Kidney epithelial cell (primary cell): ENCODE data around the gene H2AZ2. TPM values are rescaled to one million over a fixed set of nuclear protein-coding genes. Genes with fewer than 3 reads are reported as not detected.

Experiments used
- DNase-seq: peaks from one replicate; pipeline ENCODE4 v3.0.0-alpha.2; 2010; ENCODE audit warnings: low read depth
- H3K27me3 ChIP-seq: 2 replicates; pipeline ENCODE4 v1.6.0; 2011; ENCODE audit warnings: low read length; ENCODE audit not compliant: control insufficient read depth, insufficient read depth
- H3K36me3 ChIP-seq: 2 replicates; pipeline ENCODE4 v1.5.1; 2011; ENCODE audit warnings: low read length; ENCODE audit not compliant: control insufficient read depth, insufficient read depth
- H3K4me3 ChIP-seq: 2 replicates; pipeline ENCODE4 v1.5.1; 2011; ENCODE audit warnings: low read depth, mild to moderate bottlenecking, control low read depth, low read length
- CTCF ChIP-seq: IDR thresholded peaks from 2 replicates; pipeline ENCODE4 v1.5.1; 2011; ENCODE audit warnings: mild to moderate bottlenecking, moderate library complexity, low read length, control low read depth, inconsistent platforms; ENCODE audit not compliant: insufficient read depth, poor library complexity, severe bottlenecking
- total RNA-seq: library from RNA; depleted of rRNA; stranded (reverse); fragments of >200 nt; gene quantifications from 2 replicates; pipeline ENCODE4 v1.2.3, GENCODE V29; 2015

The H2AZ2 gene
- total RNA-seq: 129 and 148 TPM in 2 replicates

- H3K36me3 ChIP-seq: no peaks in the 10 kb centered on the region
- TF ChIP-seq CTCF: no peak
- H3K4me3 ChIP-seq: peak within 1 kb of the TSS; percentile 77
- DNase-seq: peak; percentile 97
- no peaks in the 10 kb centered on the region for H3K27me3 ChIP-seq
Measured at GRCh38 chr7:44847920-44848634, at the start of gene H2AZ2. Gene H2AZ2 (minus strand): TSS chr7:44848087. CDS start chr7:44847971, 116 bp downstream.

GRCh38 chr7:44897309-44897708, 49.4 kb upstream of the H2AZ2 start:
- H3K4me3 ChIP-seq: no peak overlapping the region
- H3K36me3 ChIP-seq: no peaks in the 10 kb centered on the region
- H3K27me3 ChIP-seq: no peaks in the 10 kb centered on the region
- TF ChIP-seq CTCF: no peak
- DNase-seq: no peak

GRCh38 chr7:44894888-44895580, 47.1 kb upstream of the H2AZ2 start:
- no peak for DNase-seq
- Histone ChIP-seq H3K36me3 (no peaks in the 10 kb centered on the region), H3K4me3 (no peak overlapping the region), H3K27me3 (no peaks in the 10 kb centered on the region)
- TF ChIP-seq CTCF: no peak

GRCh38 chr7:44893710-44894234, 45.9 kb upstream of the H2AZ2 start:
- Histone ChIP-seq H3K27me3 (no peaks in the 10 kb centered on the region), H3K36me3 (no peaks in the 10 kb centered on the region), H3K4me3 (no peak overlapping the region)
- no peak for DNase-seq
- TF ChIP-seq CTCF: no peak

GRCh38 chr7:44891791-44892190, 43.9 kb upstream of the H2AZ2 start:
- H3K4me3 ChIP-seq: no peak overlapping the region
- no peak for TF ChIP-seq CTCF
- H3K36me3 ChIP-seq: no peaks in the 10 kb centered on the region
- no peaks in the 10 kb centered on the region for H3K27me3 ChIP-seq
- no peak for DNase-seq

- no peaks in the 10 kb centered on the region for H3K36me3 ChIP-seq
- no peak for TF ChIP-seq CTCF
- H3K27me3 ChIP-seq: no peaks in the 10 kb centered on the region
- no peak for DNase-seq
- H3K4me3 ChIP-seq: no peak overlapping the region
Measured at GRCh38 chr7:44891372-44891771, 43.5 kb upstream of the H2AZ2 start.
